ENCODE data around the gene RBM44.

- no peak for TF ChIP-seq TAF1 (IDR thresholded peaks at IDR 0.05; ENCODE audit: low read depth, low read length)
- no peak for TF ChIP-seq POLR2AphosphoS5 (IDR thresholded peaks at IDR 0.05; ENCODE audit: low read depth, low read length)
- no peak for TF ChIP-seq POLR2A (IDR thresholded peaks at IDR 0.05; ENCODE audit: low read depth, low read length)
- TF ChIP-seq SPI1 (IDR thresholded peaks at IDR 0.05; ENCODE audit: low read depth, low read length): no peak
- no peak for TF ChIP-seq PAX5 (IDR thresholded peaks at IDR 0.05; ENCODE audit: insufficient read depth, low read length, severe bottlenecking)
Measured at GRCh38 chr2:237861875-237862527, 63.4 kb downstream of the RBM44 start.
